GM23338 (cell line): ENCODE measurements around the gene RAB3GAP1.

Experiments used
- EZH2 ChIP-seq: fragments of 200-600 bp; sonication (generic); IDR thresholded peaks from one replicate; pipeline ENCODE4 v1.8.0; 2017; ENCODE audit warnings: antibody characterized with exemption, mild to moderate bottlenecking, low read depth; ENCODE audit not compliant: unreplicated experiment
- POLR2AphosphoS5 ChIP-seq: IDR thresholded peaks from 2 replicates; pipeline ENCODE4 v1.6.1; 2016; ENCODE audit warnings: antibody characterized with exemption, low read depth
- REST ChIP-seq: IDR thresholded peaks from one replicate; pipeline ENCODE4 v1.6.1; 2018; ENCODE audit warnings: antibody characterized with exemption; ENCODE audit not compliant: unreplicated experiment
- ZNF114 ChIP-seq: fragments of 250-450 bp; sonication (Bioruptor Pico); IDR thresholded peaks from 2 replicates; pipeline ENCODE4 v1.5.0; 2020; ENCODE audit warnings: mild to moderate bottlenecking, moderate library complexity
- ZNF462 ChIP-seq: fragments of 250-450 bp; sonication (Bioruptor Pico); IDR thresholded peaks from 2 replicates; pipeline ENCODE4 v1.5.0; 2020; ENCODE audit warnings: mild to moderate bottlenecking, moderate library complexity
- TF ChIP-seq, protein P1 (sequence below), 2 experiments: fragments of 200-600 bp in 1 of 2; sonication (generic) in 1 of 2; conservative IDR thresholded peaks; 2 replicates each; pipeline versions ENCODE4 v1.5.1 to v1.6.1; 2016 to 2017; ENCODE audit warnings: antibody characterized with exemption in 2 of 2, low read depth in 2 of 2, mild to moderate bottlenecking in 2 of 2, moderate library complexity in 1 of 2

GRCh38 chr2:135050684-135051083 lies 1.4 kb upstream of the RAB3GAP1 start:
- TF ChIP-seq, protein P1, sequence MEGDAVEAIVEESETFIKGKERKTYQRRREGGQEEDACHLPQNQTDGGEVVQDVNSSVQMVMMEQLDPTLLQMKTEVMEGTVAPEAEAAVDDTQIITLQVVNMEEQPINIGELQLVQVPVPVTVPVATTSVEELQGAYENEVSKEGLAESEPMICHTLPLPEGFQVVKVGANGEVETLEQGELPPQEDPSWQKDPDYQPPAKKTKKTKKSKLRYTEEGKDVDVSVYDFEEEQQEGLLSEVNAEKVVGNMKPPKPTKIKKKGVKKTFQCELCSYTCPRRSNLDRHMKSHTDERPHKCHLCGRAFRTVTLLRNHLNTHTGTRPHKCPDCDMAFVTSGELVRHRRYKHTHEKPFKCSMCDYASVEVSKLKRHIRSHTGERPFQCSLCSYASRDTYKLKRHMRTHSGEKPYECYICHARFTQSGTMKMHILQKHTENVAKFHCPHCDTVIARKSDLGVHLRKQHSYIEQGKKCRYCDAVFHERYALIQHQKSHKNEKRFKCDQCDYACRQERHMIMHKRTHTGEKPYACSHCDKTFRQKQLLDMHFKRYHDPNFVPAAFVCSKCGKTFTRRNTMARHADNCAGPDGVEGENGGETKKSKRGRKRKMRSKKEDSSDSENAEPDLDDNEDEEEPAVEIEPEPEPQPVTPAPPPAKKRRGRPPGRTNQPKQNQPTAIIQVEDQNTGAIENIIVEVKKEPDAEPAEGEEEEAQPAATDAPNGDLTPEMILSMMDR (conservative IDR thresholded peaks at IDR 0.05; ENCODE audit: low read depth in 2 of 2) = no peak
- no peak for TF ChIP-seq EZH2
- no peak for TF ChIP-seq ZNF114
- no peak for TF ChIP-seq ZNF462 (CRISPR knock-in tag)
- TF ChIP-seq REST = no peak
- no peak for TF ChIP-seq POLR2AphosphoS5
